Nephron progenitor cell (in vitro differentiated cells): ENCODE measurements around the gene OTX2.

Experiments used
- DNase-seq: peaks from one replicate; pipeline ENCODE4 v3.0.0; 2021
- H3K27ac Mint-ChIP-seq: 2 replicates; pipeline ENCODE4 v1.8.0; 2021; ENCODE audit warnings: mild to moderate bottlenecking, moderate library complexity, mixed read lengths
- H3K27me3 Mint-ChIP-seq: 2 replicates; pipeline ENCODE4 v1.8.0; 2021; ENCODE audit warnings: mild to moderate bottlenecking, low read depth, mixed read lengths; ENCODE audit not compliant: poor library complexity
- H3K36me3 Mint-ChIP-seq: 2 replicates; pipeline ENCODE4 v1.8.0; 2021; ENCODE audit warnings: low read depth, mixed read lengths
- H3K4me1 Mint-ChIP-seq: 2 replicates; pipeline ENCODE4 v1.8.0; 2021; ENCODE audit warnings: mixed read lengths
- H3K4me3 Mint-ChIP-seq: 2 replicates; pipeline ENCODE4 v1.8.0; 2021; ENCODE audit warnings: mild to moderate bottlenecking, moderate library complexity, mixed read lengths
- H3K9me3 Mint-ChIP-seq: 2 replicates; pipeline ENCODE4 v1.8.0; 2021; ENCODE audit warnings: mild to moderate bottlenecking, moderate library complexity, mixed read lengths
- CTCF ChIP-seq: fragments of 200-600 bp; sonication (generic); IDR thresholded peaks from 2 replicates; pipeline ENCODE4 v1.5.0; 2021; ENCODE audit warnings: antibody characterized with exemption

The OTX2 gene

GRCh38 chr14:56807386-56808109, 2.7 kb downstream of the OTX2 start:
- Mint-ChIP-seq H3K27me3 (peaks cover 100% of the 10 kb centered on the region), H3K4me3 (peak overlapping the region; percentile 76), H3K27ac (no peak overlapping the region), H3K9me3 (peaks cover 8% of the 10 kb centered on the region), H3K4me1 (peaks cover 41% of the 10 kb centered on the region), H3K36me3 (no peaks in the 10 kb centered on the region)
- no peak for TF ChIP-seq CTCF
- peak; percentile 41 for DNase-seq

GRCh38 chr14:56806760-56807159, 3.5 kb downstream of the OTX2 start:
- Mint-ChIP-seq H3K27ac (no peak overlapping the region), H3K9me3 (peaks cover 8% of the 10 kb centered on the region), H3K27me3 (peaks cover 100% of the 10 kb centered on the region), H3K4me1 (peaks cover 41% of the 10 kb centered on the region), H3K4me3 (no peak overlapping the region), H3K36me3 (no peaks in the 10 kb centered on the region)
- DNase-seq: no peak
- TF ChIP-seq CTCF: no peak

GRCh38 chr14:56805992-56806727, 4.1 kb downstream of the OTX2 start:
- H3K27ac Mint-ChIP-seq: no peak overlapping the region
- DNase-seq: no peak
- no peaks in the 10 kb centered on the region for H3K36me3 Mint-ChIP-seq
- H3K4me3 Mint-ChIP-seq: no peak overlapping the region
- no peak for TF ChIP-seq CTCF
- peaks cover 8% of the 10 kb centered on the region for H3K9me3 Mint-ChIP-seq
- H3K4me1 Mint-ChIP-seq: peaks cover 40% of the 10 kb centered on the region
- H3K27me3 Mint-ChIP-seq: peaks cover 100% of the 10 kb centered on the region

GRCh38 chr14:56805201-56805991, 4.9 kb downstream of the OTX2 start:
- H3K36me3 Mint-ChIP-seq: no peaks in the 10 kb centered on the region

More at GRCh38 chr14:56805201-56805991, 4.9 kb downstream of the OTX2 start:
- Mint-ChIP-seq H3K4me1 (peaks cover 33% of the 10 kb centered on the region), H3K27ac (no peak overlapping the region), H3K27me3 (peaks cover 100% of the 10 kb centered on the region), H3K9me3 (peaks cover 8% of the 10 kb centered on the region), H3K4me3 (no peak overlapping the region)
- no peak for TF ChIP-seq CTCF
- DNase-seq: no peak
